Tibial nerve (tissue), 3 donors: ENCODE data around the gene TSSC4.

Experiments
- CTCF ChIP-seq, 5 experiments: fragments of 200-600 bp in 3 of 5; fragments of 450-650 bp in 2 of 5; sonication (generic) in 3 of 5; IDR thresholded peaks; one replicate each; pipeline ENCODE4 v1.5.1; 2016 to 2019; ENCODE audit warnings: antibody characterized with exemption in 5 of 5, mild to moderate bottlenecking in 3 of 5, moderate library complexity in 2 of 5
- POLR2A ChIP-seq, 2 donors: fragments of 450-650 bp; IDR thresholded peaks; one replicate each; pipeline ENCODE4 v1.6.1; 2017; ENCODE audit warnings: antibody characterized with exemption in 2 of 2, mild to moderate bottlenecking in 2 of 2, moderate library complexity in 2 of 2

GRCh38 chr11:2380807-2381350 lies 19.7 kb upstream of the TSSC4 start:
- TF ChIP-seq POLR2A (IDR thresholded peaks at IDR 0.05) (peak in 1 of 2 donors; percentile 33), CTCF (IDR thresholded peaks at IDR 0.05) (peak in 1 of 5 experiments; percentile 13)
